H9 (cell line): ENCODE data around the gene KRT3. TPM values are rescaled to one million over a fixed set of nuclear protein-coding genes. Genes with fewer than 3 reads are reported as not detected.

Experiments
- DNase-seq: peaks from one replicate; pipeline ENCODE4 v3.0.0-alpha.2; 2017
- H2AFZ ChIP-seq: one replicate; pipeline ENCODE4 v1.6.1; 2013; ENCODE audit warnings: mild to moderate bottlenecking, low read length, control low read depth, moderate library complexity
- H2AK5ac ChIP-seq: 2 replicates; pipeline ENCODE4 v1.6.1; 2013; ENCODE audit warnings: low read length, control low read depth, mixed read lengths; ENCODE audit not compliant: insufficient read length
- H2BK120ac ChIP-seq: one replicate; pipeline ENCODE4 v1.6.1; 2013; ENCODE audit warnings: low read depth, mild to moderate bottlenecking, low read length, control low read depth, inconsistent platforms; ENCODE audit not compliant: poor library complexity, severe bottlenecking
- H2BK12ac ChIP-seq: 2 replicates; pipeline ENCODE4 v1.6.1; 2013; ENCODE audit warnings: low read length, control low read depth, mixed read lengths, low read depth; ENCODE audit not compliant: insufficient read length
- H2BK15ac ChIP-seq: 2 replicates; pipeline ENCODE4 v1.6.1; 2013; ENCODE audit warnings: low read depth, low read length, control low read depth
- H2BK20ac ChIP-seq: one replicate; pipeline ENCODE4 v1.6.1; 2013; ENCODE audit warnings: low read depth, mild to moderate bottlenecking, low read length, control low read depth, inconsistent platforms; ENCODE audit not compliant: poor library complexity, severe bottlenecking
- H2BK5ac ChIP-seq: 2 replicates; pipeline ENCODE4 v1.6.1; 2013; ENCODE audit warnings: low read length, control low read depth, mixed read lengths; ENCODE audit not compliant: insufficient read length
- H3K14ac ChIP-seq: 2 replicates; pipeline ENCODE4 v1.6.1; 2013; ENCODE audit warnings: low read length, control low read depth; ENCODE audit not compliant: insufficient read depth
- H3K18ac ChIP-seq: 2 replicates; pipeline ENCODE4 v1.6.1; 2013; ENCODE audit warnings: low read depth, mild to moderate bottlenecking, mixed read lengths, low read length, control low read depth; ENCODE audit not compliant: insufficient read length
- H3K23ac ChIP-seq: 2 replicates; pipeline ENCODE4 v1.6.1; 2013; ENCODE audit warnings: low read length, control low read depth, mixed read lengths, low read depth; ENCODE audit not compliant: insufficient read length
- H3K23me2 ChIP-seq: 2 replicates; pipeline ENCODE4 v1.6.1; 2013; ENCODE audit warnings: low read depth, mild to moderate bottlenecking, mixed read lengths, low read length, control low read depth; ENCODE audit not compliant: insufficient read length, poor library complexity, severe bottlenecking
- H3K27ac ChIP-seq: 2 replicates; pipeline ENCODE4 v1.5.1; 2013; ENCODE audit warnings: low read length, control low read depth, mixed read lengths, low read depth; ENCODE audit not compliant: insufficient read length
- H3K27me3 ChIP-seq: 2 replicates; pipeline ENCODE4 v1.6.1; 2013; ENCODE audit warnings: low read length, control low read depth, inconsistent platforms; ENCODE audit not compliant: insufficient read depth
- H3K4ac ChIP-seq: 2 replicates; pipeline ENCODE4 v1.6.1; 2013; ENCODE audit warnings: low read depth, mild to moderate bottlenecking, control low read depth, inconsistent platforms, low read length, moderate library complexity
- H3K4me1 ChIP-seq: 2 replicates; pipeline ENCODE4 v1.6.1; 2013; ENCODE audit warnings: low read length, control low read depth, inconsistent platforms; ENCODE audit not compliant: insufficient read depth
- H3K4me2 ChIP-seq: 2 replicates; pipeline ENCODE4 v1.6.1; 2013; ENCODE audit warnings: low read length, control low read depth, mixed read lengths; ENCODE audit not compliant: insufficient read length, insufficient read depth
- H3K56ac ChIP-seq: 2 replicates; pipeline ENCODE4 v1.6.1; 2013; ENCODE audit warnings: low read depth, mild to moderate bottlenecking, mixed read lengths, low read length, control low read depth; ENCODE audit not compliant: insufficient read length
- H3K79me1 ChIP-seq: 2 replicates; pipeline ENCODE4 v1.6.1; 2013; ENCODE audit warnings: low read depth, mild to moderate bottlenecking, moderate library complexity, low read length, control low read depth, inconsistent platforms; ENCODE audit not compliant: insufficient read depth, poor library complexity, severe bottlenecking
- H3K79me2 ChIP-seq: 2 replicates; pipeline ENCODE4 v1.6.1; 2013; ENCODE audit warnings: low read length, control low read depth, inconsistent platforms; ENCODE audit not compliant: insufficient read depth
- H3K9ac ChIP-seq: 2 replicates; pipeline ENCODE4 v1.6.1; 2013; ENCODE audit warnings: low read length, control low read depth, mixed read lengths; ENCODE audit not compliant: insufficient read length; ENCODE audit errors: extremely low read depth
- H3K9me3 ChIP-seq: one replicate; pipeline ENCODE4 v1.6.1; 2013; ENCODE audit warnings: low read depth, low read length, inconsistent platforms; ENCODE audit not compliant: control insufficient read depth
- H3T11ph ChIP-seq: one replicate; pipeline ENCODE4 v1.6.1; 2013; ENCODE audit warnings: mild to moderate bottlenecking, low read length, control low read depth, inconsistent platforms
- H4K20me1 ChIP-seq: one replicate; pipeline ENCODE4 v1.6.1; 2013; ENCODE audit not compliant: control insufficient read depth, insufficient read length, insufficient read depth
- H4K5ac ChIP-seq: 2 replicates; pipeline ENCODE4 v1.6.1; 2013; ENCODE audit warnings: low read depth, mild to moderate bottlenecking, mixed read lengths, low read length, control low read depth; ENCODE audit not compliant: insufficient read length
- H4K8ac ChIP-seq: replicated peaks from 2 replicates; pipeline ENCODE4 v1.6.1; 2013; ENCODE audit warnings: low read length, control low read depth, mixed read lengths, low read depth; ENCODE audit not compliant: insufficient read length
- H4K91ac ChIP-seq: 2 replicates; pipeline ENCODE4 v1.6.1; 2013; ENCODE audit warnings: low read depth, mild to moderate bottlenecking, moderate library complexity, mixed read lengths, low read length, control low read depth; ENCODE audit not compliant: insufficient read length
- H3K27ac Mint-ChIP-seq, 3 experiments: 2 replicates in 2 of 3; 3 replicates in 1 of 3; pipeline ENCODE4 v1.8.0; 2020 to 2021; ENCODE audit warnings: mixed read lengths in 3 of 3, mild to moderate bottlenecking in 1 of 3, moderate library complexity in 1 of 3
- H3K27me3 Mint-ChIP-seq: 2 replicates; pipeline ENCODE4 v1.8.0; 2021; ENCODE audit warnings: low read depth, mild to moderate bottlenecking, moderate library complexity, mixed read lengths
- H3K36me3 Mint-ChIP-seq, 3 experiments: 2 replicates in 2 of 3; 3 replicates in 1 of 3; pipeline ENCODE4 v1.8.0; 2020 to 2021; ENCODE audit warnings: low read depth in 3 of 3, mixed read lengths in 3 of 3; ENCODE audit not compliant: insufficient read depth in 1 of 3
- H3K4me1 Mint-ChIP-seq, 2 experiments: 2 replicates each; pipeline ENCODE4 v1.8.0; 2020; ENCODE audit warnings: mixed read lengths in 2 of 2
- H3K4me3 Mint-ChIP-seq, 2 experiments: 2 replicates in 1 of 2; 3 replicates in 1 of 2; pipeline ENCODE4 v1.8.0; 2020 to 2021; ENCODE audit warnings: mild to moderate bottlenecking in 2 of 2, mixed read lengths in 2 of 2, moderate library complexity in 1 of 2
- H3K9me3 Mint-ChIP-seq, 2 experiments: 2 replicates in 1 of 2; 3 replicates in 1 of 2; pipeline ENCODE4 v1.8.0; 2020; ENCODE audit warnings: mild to moderate bottlenecking in 2 of 2, mixed read lengths in 2 of 2, moderate library complexity in 1 of 2
- total RNA-seq: library from RNA; stranded (reverse); gene quantifications from 2 replicates; pipeline ENCODE4 v1.2.1, GENCODE V29; 2021
- TF ChIP-seq, protein P1 (sequence below): fragments of 200-600 bp; sonication (generic); conservative IDR thresholded peaks from 3 replicates; pipeline ENCODE4 v1.8.0; 2021; ENCODE audit warnings: antibody characterized with exemption, mild to moderate bottlenecking

Gene KRT3
- total RNA-seq, 1 experiment from 2014 or later, result not detected

DNA sequence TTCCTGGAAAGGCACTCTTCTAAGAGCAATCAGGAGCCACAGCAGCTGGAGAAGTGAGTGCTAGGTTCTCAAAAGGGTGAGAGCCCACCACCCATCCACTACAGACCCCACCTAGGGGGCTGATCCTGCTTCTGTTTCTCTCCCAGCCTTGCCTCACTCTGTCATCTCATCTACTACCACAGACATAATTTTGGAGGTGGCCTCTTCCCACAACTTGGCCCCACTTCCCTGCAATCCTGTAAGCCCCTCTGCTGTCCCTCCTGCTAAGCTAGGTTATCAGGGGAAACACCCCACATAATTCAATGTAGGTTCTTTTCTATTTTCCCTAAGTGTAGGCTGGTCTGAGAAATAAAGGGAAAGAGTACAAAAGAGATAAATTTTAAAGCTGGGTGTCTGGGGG lies 35.3 kb downstream of the KRT3 start:
- Histone ChIP-seq H3K9ac (no peak overlapping the region), H4K91ac (no peak overlapping the region), H3K9me3 (no peaks in the 10 kb centered on the region), H3K27me3 (no peaks in the 10 kb centered on the region), H2BK5ac (no peak overlapping the region), H3K56ac (no peak overlapping the region), H2BK12ac (no peak overlapping the region), H3K4me1 (no peaks in the 10 kb centered on the region), H2AK5ac (no peak overlapping the region), H3K23ac (no peak overlapping the region), H3K79me1 (no peaks in the 10 kb centered on the region), H4K5ac (no peak overlapping the region), H3K4me2 (no peak overlapping the region), H3K4ac (no peak overlapping the region), H2AFZ (no peak overlapping the region), H3K27ac (no peak overlapping the region), H4K8ac (no peak overlapping the region), H3K14ac (no peak overlapping the region), H3T11ph (no peak overlapping the region), H2BK15ac (no peak overlapping the region), H4K20me1 (no peaks in the 10 kb centered on the region), H3K23me2 (no peaks in the 10 kb centered on the region), H2BK120ac (no peak overlapping the region), H3K18ac (no peak overlapping the region), H3K79me2 (no peaks in the 10 kb centered on the region), H2BK20ac (no peak overlapping the region)
- Mint-ChIP-seq H3K27ac (no peak overlapping the region), H3K4me1 (no peaks in the 10 kb centered on the region), H3K9me3 (peaks cover 17 to 32% of the 10 kb centered on the region in 2 experiments), H3K27me3 (peaks cover 14% of the 10 kb centered on the region), H3K36me3 (peaks cover 0 to 3% (median 0%) of the 10 kb centered on the region in 3 experiments; a peak in 1 of 7 replicates), H3K4me3 (no peak overlapping the region)
- TF ChIP-seq, protein P1, sequence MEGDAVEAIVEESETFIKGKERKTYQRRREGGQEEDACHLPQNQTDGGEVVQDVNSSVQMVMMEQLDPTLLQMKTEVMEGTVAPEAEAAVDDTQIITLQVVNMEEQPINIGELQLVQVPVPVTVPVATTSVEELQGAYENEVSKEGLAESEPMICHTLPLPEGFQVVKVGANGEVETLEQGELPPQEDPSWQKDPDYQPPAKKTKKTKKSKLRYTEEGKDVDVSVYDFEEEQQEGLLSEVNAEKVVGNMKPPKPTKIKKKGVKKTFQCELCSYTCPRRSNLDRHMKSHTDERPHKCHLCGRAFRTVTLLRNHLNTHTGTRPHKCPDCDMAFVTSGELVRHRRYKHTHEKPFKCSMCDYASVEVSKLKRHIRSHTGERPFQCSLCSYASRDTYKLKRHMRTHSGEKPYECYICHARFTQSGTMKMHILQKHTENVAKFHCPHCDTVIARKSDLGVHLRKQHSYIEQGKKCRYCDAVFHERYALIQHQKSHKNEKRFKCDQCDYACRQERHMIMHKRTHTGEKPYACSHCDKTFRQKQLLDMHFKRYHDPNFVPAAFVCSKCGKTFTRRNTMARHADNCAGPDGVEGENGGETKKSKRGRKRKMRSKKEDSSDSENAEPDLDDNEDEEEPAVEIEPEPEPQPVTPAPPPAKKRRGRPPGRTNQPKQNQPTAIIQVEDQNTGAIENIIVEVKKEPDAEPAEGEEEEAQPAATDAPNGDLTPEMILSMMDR, result no peak
- no peak for DNase-seq
